Thoracic aorta (tissue), 2 donors: ENCODE data around the gene CDKL4. TPM values are rescaled to one million over a fixed set of nuclear protein-coding genes. Genes with fewer than 3 reads are reported as not detected.

Experiments
- ATAC-seq: fragments of 150-250 bp; one replicate; pipeline ENCODE4 v1.8.0; 2017; ENCODE audit warnings: low read depth; ENCODE audit not compliant: insufficient number of reproducible peaks, low FRiP score
- DNase-seq: peaks from one replicate; pipeline ENCODE4 v3.0.0-alpha.2; 2020; ENCODE audit warnings: low spot score
- H3K27ac ChIP-seq, 2 donors: fragments of 200-600 bp; sonication (generic); 1 replicate in 1 of 2; 2 replicates in 1 of 2; pipeline ENCODE4 v1.5.1; 2016; ENCODE audit warnings: mild to moderate bottlenecking in 2 of 2, moderate library complexity in 2 of 2
- H3K27me3 ChIP-seq: fragments of 200-600 bp; sonication (generic); replicated peaks from 2 replicates; pipeline ENCODE4 v1.6.0; 2016; ENCODE audit warnings: mild to moderate bottlenecking; ENCODE audit not compliant: insufficient read depth
- H3K36me3 ChIP-seq: fragments of 200-600 bp; sonication (generic); one replicate; pipeline ENCODE4 v1.5.1; 2016
- H3K4me1 ChIP-seq, 2 donors: fragments of 200-600 bp; sonication (generic); 1 replicate in 1 of 2; 2 replicates in 1 of 2; pipeline versions ENCODE4 v1.5.1 to v1.6.0; 2016; ENCODE audit warnings: low read depth in 2 of 2, mild to moderate bottlenecking in 1 of 2; ENCODE audit not compliant: control insufficient read depth in 1 of 2
- H3K4me3 ChIP-seq: fragments of 200-600 bp; sonication (generic); 2 replicates; pipeline ENCODE4 v1.5.1; 2016; ENCODE audit warnings: mild to moderate bottlenecking
- H3K9me3 ChIP-seq: fragments of 200-600 bp; sonication (generic); 2 replicates; pipeline ENCODE4 v1.5.1; 2016
- CTCF ChIP-seq: fragments of 200-600 bp; sonication (generic); IDR thresholded peaks from one replicate; pipeline ENCODE4 v1.5.1; 2019; ENCODE audit warnings: antibody characterized with exemption
- total RNA-seq, 2 donors: library from RNA; depleted of rRNA; stranded (reverse); fragments of >200 nt; gene quantifications; one replicate each; pipeline versions ENCODE4 v1.1.0 to v1.2.3, GENCODE V29; 2016

CDKL4 gene
- total RNA-seq, 2 donors from 2014 or later = 2.6 TPM; not detected in 1

GRCh38 chr2:39264733-39265132, 21.0 kb upstream of the CDKL4 start:
- H3K4me3 ChIP-seq = no peak overlapping the region
- H3K9me3 ChIP-seq = no peaks in the 10 kb centered on the region
- ATAC-seq (no peak), DNase-seq (no peak)
- no peak overlapping the region for H3K27ac ChIP-seq
- H3K27me3 ChIP-seq = no peaks in the 10 kb centered on the region
- peaks cover 6 to 14% of the 10 kb centered on the region in 2 donors for H3K4me1 ChIP-seq
- peaks cover 17% of the 10 kb centered on the region for H3K36me3 ChIP-seq
- no peak for TF ChIP-seq CTCF

GRCh38 chr2:39260087-39260486, 16.3 kb upstream of the CDKL4 start:
- Histone ChIP-seq H3K36me3 (peaks cover 34% of the 10 kb centered on the region), H3K27ac (no peak overlapping the region), H3K4me3 (no peak overlapping the region), H3K9me3 (no peaks in the 10 kb centered on the region), H3K27me3 (no peaks in the 10 kb centered on the region), H3K4me1 (no peaks in the 10 kb centered on the region)
- no peak for TF ChIP-seq CTCF
- DNase-seq (no peak), ATAC-seq (no peak)

GRCh38 chr2:39256040-39256439, 12.3 kb upstream of the CDKL4 start:
- DNase-seq (no peak), ATAC-seq (no peak)
- H3K27me3 ChIP-seq = no peaks in the 10 kb centered on the region
- no peaks in the 10 kb centered on the region for H3K4me1 ChIP-seq
- no peak overlapping the region for H3K27ac ChIP-seq
- no peaks in the 10 kb centered on the region for H3K9me3 ChIP-seq
- H3K36me3 ChIP-seq = peaks cover 49% of the 10 kb centered on the region
- no peak overlapping the region for H3K4me3 ChIP-seq
- TF ChIP-seq CTCF = no peak

- DNase-seq (no peak), ATAC-seq (no peak)
- H3K27ac ChIP-seq = no peak overlapping the region
Observed at GRCh38 chr2:39252888-39253518, 9.2 kb upstream of the CDKL4 start.

GRCh38 chr2:39247512-39248043, 3.8 kb upstream of the CDKL4 start:
- no peak overlapping the region for H3K27ac ChIP-seq
- no peaks in the 10 kb centered on the region for H3K9me3 ChIP-seq
- no peaks in the 10 kb centered on the region for H3K27me3 ChIP-seq
- peaks cover 16% of the 10 kb centered on the region for H3K36me3 ChIP-seq
- H3K4me3 ChIP-seq = no peak overlapping the region
- DNase-seq = no peak
- H3K4me1 ChIP-seq = no peaks in the 10 kb centered on the region
- no peak for ATAC-seq
- no peak for TF ChIP-seq CTCF

More at GRCh38 chr2:39252888-39253518, 9.2 kb upstream of the CDKL4 start:
- no peaks in the 10 kb centered on the region for H3K9me3 ChIP-seq
- H3K4me1 ChIP-seq = no peaks in the 10 kb centered on the region
- H3K27me3 ChIP-seq = no peaks in the 10 kb centered on the region
- no peak overlapping the region for H3K4me3 ChIP-seq
- peaks cover 37% of the 10 kb centered on the region for H3K36me3 ChIP-seq
- TF ChIP-seq CTCF = no peak
